A549 (cell line): ENCODE measurements around the gene IVD. TPM values are rescaled to one million over a fixed set of nuclear protein-coding genes. Genes with fewer than 3 reads are reported as not detected.

ENCODE experiments used
- ATAC-seq, 2 experiments: fragments of 200-7000 bp in 1 of 2; fragments of >200 bp in 1 of 2; cut with Nextera tagmentation in 1 of 2; cut with Tn5 transposase in 1 of 2; 3 replicates each; pipeline versions ENCODE4 v1.8.0 to v1.9.1; 2018 to 2020; ENCODE audit warnings: mild to moderate bottlenecking in 1 of 2, moderate library complexity in 1 of 2
- CTCF ChIA-PET: fragments of 300-600 bp; sonication (Branson Sonifier 250); formaldehyde crosslinking; extraction: SDS; loops from one replicate; lab custom pipeline; 2021; ENCODE audit warnings: antibody characterized with exemption, inconsistent platforms; lab: Yijun Ruan, JAX
- POLR2A ChIA-PET: fragments of 350-600 bp; formaldehyde crosslinking; extraction: SDS; loops from one replicate; lab custom pipeline; 2021; ENCODE audit warnings: antibody characterized with exemption, inconsistent platforms; lab: Yijun Ruan, JAX
- DNase-seq, 2 experiments: peaks; one replicate each; pipeline versions ENCODE4 v3.0.0 to v3.0.0-alpha.2; 2011 to 2016; ENCODE audit warnings: low read depth in 1 of 2, low spot score in 1 of 2
- FAIRE-seq: peaks from 2 replicates; lab custom pipeline; 2011; peaks lifted over from hg19 to GRCh38; lab: Jason Lieb, UNC
- H3K27ac ChIP-seq, 2 experiments: fragments of >200 bp; sonication (Bioruptor Twin); formaldehyde crosslinking; 3 replicates each; pipeline ENCODE4 v1.5.1; 2016 to 2017
- H3K4me1 ChIP-seq: fragments of >200 bp; sonication (Bioruptor Twin); formaldehyde crosslinking; 3 replicates; pipeline ENCODE4 v1.6.1; 2016
- H3K4me2 ChIP-seq: fragments of >200 bp; sonication (Bioruptor Twin); formaldehyde crosslinking; 3 replicates; pipeline ENCODE4 v1.6.1; 2016
- H3K4me3 ChIP-seq: fragments of >200 bp; sonication (Bioruptor Twin); formaldehyde crosslinking; 3 replicates; pipeline ENCODE4 v1.5.1; 2016
- H3K9me3 ChIP-seq: fragments of >200 bp; sonication (Bioruptor Twin); formaldehyde crosslinking; 3 replicates; pipeline ENCODE4 v1.6.1; 2016
- CBX2 ChIP-seq: fragments of 200-600 bp; sonication (generic); IDR thresholded peaks from 2 replicates; pipeline ENCODE4 v1.6.1; 2016; ENCODE audit warnings: low read depth, mild to moderate bottlenecking, borderline replicate concordance
- CEBPB ChIP-seq, 2 experiments: fragments of >200 bp in 1 of 2; sonication (Bioruptor Twin) in 1 of 2; formaldehyde crosslinking in 1 of 2; IDR thresholded peaks; 2 replicates each; pipeline ENCODE4 v1.6.1; 2012 to 2016
- CHD2 ChIP-seq: fragments of 150-350 bp; IDR thresholded peaks from 2 replicates; pipeline ENCODE4 v1.6.1; 2014; ENCODE audit warnings: low read length; ENCODE audit not compliant: partially characterized antibody
- E2F6 ChIP-seq: IDR thresholded peaks from 2 replicates; pipeline ENCODE4 v1.6.1; 2012; ENCODE audit warnings: low read depth, borderline replicate concordance
- EHF ChIP-seq: fragments of 250-450 bp; sonication (Bioruptor Pico); IDR thresholded peaks from 2 replicates; pipeline ENCODE4 v1.5.0; 2020; ENCODE audit warnings: mild to moderate bottlenecking
- FOSB ChIP-seq: fragments of 250-450 bp; sonication (Bioruptor Pico); IDR thresholded peaks from 2 replicates; pipeline ENCODE4 v1.5.0; 2020; ENCODE audit warnings: mild to moderate bottlenecking, moderate library complexity
- HOXB13 ChIP-seq: fragments of 250-450 bp; sonication (Bioruptor Pico); IDR thresholded peaks from 2 replicates; pipeline ENCODE4 v1.5.0; 2020; ENCODE audit warnings: low read depth, mild to moderate bottlenecking, moderate library complexity
- JUN ChIP-seq, 2 experiments: fragments of >200 bp; sonication (Bioruptor Twin); formaldehyde crosslinking; IDR thresholded peaks; 2 replicates in 1 of 2; 3 replicates in 1 of 2; pipeline ENCODE4 v1.6.1; 2016 to 2017
- KDM1A ChIP-seq: fragments of 200-600 bp; sonication (generic); IDR thresholded peaks from 2 replicates; pipeline ENCODE4 v1.6.1; 2016; ENCODE audit warnings: low read depth, mild to moderate bottlenecking
- KDM5A ChIP-seq: fragments of 200-600 bp; sonication (generic); IDR thresholded peaks from 2 replicates; pipeline ENCODE4 v1.6.1; 2016; ENCODE audit warnings: antibody characterized with exemption, mild to moderate bottlenecking
- MAFK ChIP-seq: fragments of 450-650 bp; IDR thresholded peaks from 2 replicates; pipeline ENCODE4 v1.6.1; 2014; ENCODE audit not compliant: partially characterized antibody
- MYC ChIP-seq: IDR thresholded peaks from 2 replicates; pipeline ENCODE4 v1.6.1; 2012; ENCODE audit warnings: mild to moderate bottlenecking, inconsistent platforms, low read length, improper control_type of control experiment, borderline replicate concordance
- NPAS2 ChIP-seq: fragments of 250-450 bp; sonication (Bioruptor Pico); IDR thresholded peaks from 2 replicates; pipeline ENCODE4 v1.8.0; 2022; ENCODE audit warnings: mild to moderate bottlenecking, moderate library complexity, borderline replicate concordance
- RAD21 ChIP-seq, 2 experiments: fragments of >200 bp in 1 of 2; sonication (Bioruptor Twin) in 1 of 2; formaldehyde crosslinking in 1 of 2; IDR thresholded peaks in 1 of 2; conservative IDR thresholded peaks in 1 of 2; 2 replicates in 1 of 2; 3 replicates in 1 of 2; pipeline ENCODE4 v1.6.1; 2012 to 2018; ENCODE audit warnings: inconsistent platforms in 1 of 2
- RARB ChIP-seq: fragments of 250-450 bp; sonication (Bioruptor Pico); IDR thresholded peaks from 2 replicates; pipeline ENCODE4 v1.8.0; 2021; ENCODE audit warnings: mild to moderate bottlenecking, moderate library complexity
- RNF2 ChIP-seq: fragments of 200-600 bp; sonication (generic); IDR thresholded peaks from 2 replicates; pipeline ENCODE4 v1.6.1; 2016; ENCODE audit warnings: low read depth, mild to moderate bottlenecking, antibody characterized with exemption, moderate library complexity, borderline replicate concordance
- SMC3 ChIP-seq: fragments of >200 bp; sonication (Bioruptor Twin); formaldehyde crosslinking; IDR thresholded peaks from 3 replicates; pipeline ENCODE4 v1.6.1; 2018; ENCODE audit warnings: inconsistent platforms
- SREBF2 ChIP-seq: fragments of 450-650 bp; IDR thresholded peaks from 2 replicates; pipeline ENCODE4 v1.6.1; 2014; ENCODE audit warnings: mild to moderate bottlenecking, moderate library complexity
- TP53 ChIP-seq: fragments of 250-450 bp; sonication (Bioruptor Pico); IDR thresholded peaks from 2 replicates; pipeline ENCODE4 v1.5.0; 2021; ENCODE audit warnings: mild to moderate bottlenecking, moderate library complexity
- ZC3H11A ChIP-seq: fragments of 450-650 bp; IDR thresholded peaks from 2 replicates; pipeline ENCODE4 v1.6.1; 2014; ENCODE audit warnings: antibody characterized with exemption, mild to moderate bottlenecking
- WGBS: methylation state at CpG from one replicate; pipeline ENCODE4 v1.1.6; 2017; ENCODE audit errors: missing lambda C conversion rate; 5-methylcytosine and 5-hydroxymethylcytosine counted together
- polyA plus RNA-seq, 4 experiments: library from polyadenylated mRNA; depleted of rRNA in 3 of 4; stranded (reverse); fragments of >200 nt; fragmentation: RNase III in 1 of 4; extraction: RNeasy Plus Mini Kit Qiagen cat#74134 plus additional on column Dnase treatment in 1 of 4; gene quantifications; 2 replicates in 3 of 4; 3 replicates in 1 of 4; pipeline ENCODE4 v1.2.3, GENCODE V29; 2011 to 2017
- TF ChIP-seq, protein P1 (sequence below): fragments of 450-650 bp; IDR thresholded peaks from 2 replicates; pipeline ENCODE4 v1.6.1; 2014; ENCODE audit warnings: antibody characterized with exemption
- TF ChIP-seq, protein P2 (sequence below): fragments of >200 bp; sonication (Bioruptor Twin); formaldehyde crosslinking; IDR thresholded peaks from 3 replicates; pipeline ENCODE4 v1.6.1; 2016
- TF ChIP-seq, protein P3 (sequence below): fragments of 250-450 bp; sonication (Bioruptor Pico); IDR thresholded peaks from 2 replicates; pipeline ENCODE4 v1.5.0; 2020; ENCODE audit warnings: low read depth, mild to moderate bottlenecking, moderate library complexity

The IVD gene
- polyA plus RNA-seq, 2 of the 4 experiments (the other 2 are of a cell fraction) = 10.2 to 12.4 TPM

- ChIA-PET CTCF (interaction anchor here (0.8 to 1.4 kb wide), 3 partner anchors 9 to 64 kb away, joined by 3 to 4 read pairs (median 3); no protein-coding TSS in a partner anchor), POLR2A (no interaction called here)
- H3K4me3 ChIP-seq = no peak overlapping the region
- H3K4me2 ChIP-seq = no peak overlapping the region
- no peaks in the 10 kb centered on the region for H3K9me3 ChIP-seq
- FAIRE-seq (no peak), DNase-seq (no peak), ATAC-seq (no peak)
- WGBS = 84% methylated on average over 4 of the region's 4 CpGs
- no peak overlapping the region for H3K27ac ChIP-seq
- TF ChIP-seq SREBF2 (no peak), MAFK (no peak), MYC (no peak), NPAS2 (CRISPR knock-in tag) (no peak), HOXB13 (CRISPR knock-in tag) (no peak), KDM1A (no peak)
- TF ChIP-seq, protein P1, sequence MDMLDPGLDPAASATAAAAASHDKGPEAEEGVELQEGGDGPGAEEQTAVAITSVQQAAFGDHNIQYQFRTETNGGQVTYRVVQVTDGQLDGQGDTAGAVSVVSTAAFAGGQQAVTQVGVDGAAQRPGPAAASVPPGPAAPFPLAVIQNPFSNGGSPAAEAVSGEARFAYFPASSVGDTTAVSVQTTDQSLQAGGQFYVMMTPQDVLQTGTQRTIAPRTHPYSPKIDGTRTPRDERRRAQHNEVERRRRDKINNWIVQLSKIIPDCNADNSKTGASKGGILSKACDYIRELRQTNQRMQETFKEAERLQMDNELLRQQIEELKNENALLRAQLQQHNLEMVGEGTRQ = no peak
- peaks cover 6% of the 10 kb centered on the region; the same call in 1 of the 3 replicates for H3K4me1 ChIP-seq
Observed at GRCh38 chr15:40443255-40443654, 37.7 kb downstream of the IVD start.

- H3K4me1 ChIP-seq = peaks cover 8% of the 10 kb centered on the region; the same call in 1 of the 3 replicates
- POLR2A ChIA-PET = no interaction called here
- WGBS = 85% methylated on average over 3 of the region's 3 CpGs
- CTCF ChIA-PET = interaction anchor here (0.9 to 1.3 kb wide), 2 partner anchors 64 to 164 kb away, joined by 3 read pairs; no protein-coding TSS in a partner anchor
- ATAC-seq (no peak), DNase-seq (no peak), FAIRE-seq (no peak)
- H3K27ac ChIP-seq = no peak overlapping the region
- H3K4me3 ChIP-seq = no peak overlapping the region
- no peak for TF ChIP-seq CBX2
- no peak for TF ChIP-seq SMC3
- no peak for TF ChIP-seq ZC3H11A
- TF ChIP-seq, protein P2, sequence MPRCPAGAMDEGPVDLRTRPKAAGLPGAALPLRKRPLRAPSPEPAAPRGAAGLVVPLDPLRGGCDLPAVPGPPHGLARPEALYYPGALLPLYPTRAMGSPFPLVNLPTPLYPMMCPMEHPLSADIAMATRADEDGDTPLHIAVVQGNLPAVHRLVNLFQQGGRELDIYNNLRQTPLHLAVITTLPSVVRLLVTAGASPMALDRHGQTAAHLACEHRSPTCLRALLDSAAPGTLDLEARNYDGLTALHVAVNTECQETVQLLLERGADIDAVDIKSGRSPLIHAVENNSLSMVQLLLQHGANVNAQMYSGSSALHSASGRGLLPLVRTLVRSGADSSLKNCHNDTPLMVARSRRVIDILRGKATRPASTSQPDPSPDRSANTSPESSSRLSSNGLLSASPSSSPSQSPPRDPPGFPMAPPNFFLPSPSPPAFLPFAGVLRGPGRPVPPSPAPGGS = no peak
- TF ChIP-seq RNF2 = no peak
- TF ChIP-seq RARB = no peak
- TF ChIP-seq CHD2 = no peak
- no peak for TF ChIP-seq E2F6
- H3K4me2 ChIP-seq = no peak overlapping the region
- H3K9me3 ChIP-seq = no peaks in the 10 kb centered on the region
Observed at GRCh38 chr15:40443846-40444245, 38.3 kb downstream of the IVD start.

- Histone ChIP-seq H3K4me1 (peaks cover 12% of the 10 kb centered on the region), H3K9me3 (no peaks in the 10 kb centered on the region), H3K27ac (no peak overlapping the region), H3K4me3 (no peak overlapping the region), H3K4me2 (no peak overlapping the region)
- ChIA-PET CTCF (interaction anchor here (0.8 to 1.3 kb wide), 3 partner anchors 63 to 165 kb away, joined by 3 read pairs; no protein-coding TSS in a partner anchor), POLR2A (no interaction called here)
- DNase-seq (no peak), FAIRE-seq (no peak), ATAC-seq (no peak)
- 92% methylated on average over 5 of the region's 5 CpGs for WGBS
- TF ChIP-seq CEBPB (IDR thresholded peaks at IDR 0.05) = no peak
- no peak for TF ChIP-seq FOSB
- TF ChIP-seq, protein P1 = no peak
- no peak for TF ChIP-seq EHF
- TF ChIP-seq, protein P3, sequence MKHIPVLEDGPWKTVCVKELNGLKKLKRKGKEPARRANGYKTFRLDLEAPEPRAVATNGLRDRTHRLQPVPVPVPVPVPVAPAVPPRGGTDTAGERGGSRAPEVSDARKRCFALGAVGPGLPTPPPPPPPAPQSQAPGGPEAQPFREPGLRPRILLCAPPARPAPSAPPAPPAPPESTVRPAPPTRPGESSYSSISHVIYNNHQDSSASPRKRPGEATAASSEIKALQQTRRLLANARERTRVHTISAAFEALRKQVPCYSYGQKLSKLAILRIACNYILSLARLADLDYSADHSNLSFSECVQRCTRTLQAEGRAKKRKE (CRISPR knock-in tag) = no peak
- no peak for TF ChIP-seq RAD21 (conservative IDR thresholded peaks at IDR 0.05 in 1 of 2, IDR thresholded peaks at IDR 0.05 in 1 of 2)
- TF ChIP-seq TP53 = no peak
- no peak for TF ChIP-seq JUN (IDR thresholded peaks at IDR 0.05)
- no peak for TF ChIP-seq KDM5A
- TF ChIP-seq RARB = no peak
Observed at GRCh38 chr15:40444736-40445135, 39.1 kb downstream of the IVD start.
